Measurements from ENCODE around the gene TARBP1. TPM values are rescaled to one million over a fixed set of nuclear protein-coding genes. Genes with fewer than 3 reads are reported as not detected.

The TARBP1 gene
- total and polyA plus RNA-seq, 2 donors (not counting 1 experiment from before 2014, with no cell fraction given), result 35.4 to 71.5 TPM

DNA sequence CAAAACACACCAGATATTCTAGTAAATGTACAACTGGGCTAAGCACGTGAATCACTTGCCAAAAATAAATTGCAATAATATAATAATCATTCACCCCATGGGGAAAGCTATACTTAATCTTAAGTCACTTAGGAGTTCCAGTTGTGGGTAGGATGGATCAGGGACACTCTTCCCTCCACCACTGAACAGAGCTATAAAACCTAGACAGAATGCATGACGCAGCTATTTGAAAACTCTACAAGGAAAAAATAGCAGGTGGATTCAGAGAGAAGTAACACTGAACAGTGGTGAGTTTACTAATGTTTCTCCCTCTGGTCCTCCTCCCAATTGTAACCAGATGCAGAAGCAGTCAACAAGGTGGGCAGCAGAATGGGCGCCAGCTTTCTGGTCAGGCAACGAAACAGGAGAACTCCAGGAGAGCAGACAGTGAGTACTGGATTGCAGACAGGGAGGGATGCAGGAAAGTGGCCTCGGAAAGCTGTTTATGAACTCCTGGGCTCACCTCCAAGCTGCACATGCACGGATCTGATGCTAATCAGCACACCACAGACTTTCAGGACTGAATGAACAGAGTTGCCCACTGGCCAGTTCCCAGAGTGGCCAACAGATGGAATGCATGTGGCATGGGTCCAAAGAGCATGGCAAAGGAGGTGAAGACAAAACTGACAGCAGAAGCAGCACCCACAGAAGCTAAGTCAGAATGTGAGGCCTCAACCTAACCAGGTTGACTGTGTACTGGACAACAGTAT lies 41.4 kb downstream of the TARBP1 start:
- Mint-ChIP-seq H3K9me3 (ENCODE audit: insufficient read depth) (no peaks in the 10 kb centered on the region), H3K4me3 (no peak overlapping the region), H3K27me3 (no peaks in the 10 kb centered on the region), H3K27ac (no peak overlapping the region), H3K4me1 (peaks cover 8% of the 10 kb centered on the region)
- Histone ChIP-seq H3K27me3 (replicated peaks in 1 of 4; ENCODE audit: control extremely low read depth in 1 of 4, control insufficient read depth in 3 of 4, insufficient read depth in 4 of 4, low read length in 3 of 4) (no peaks in the 10 kb centered on the region), H3K4me3 (ENCODE audit: control extremely low read depth in 1 of 5, extremely low read depth in 1 of 5, insufficient read depth in 1 of 5, low read depth in 2 of 5, low read length in 4 of 5) (no peak overlapping the region), H3K27ac (ENCODE audit: low read length in 2 of 2) (no peak overlapping the region), H3K79me2 (ENCODE audit: control insufficient read depth, insufficient read depth, low read length) (no peaks in the 10 kb centered on the region), H3K36me3 (replicated peaks in 1 of 2; ENCODE audit: control extremely low read depth in 1 of 2, control insufficient read depth in 1 of 2, extremely low read depth in 1 of 2, insufficient read depth in 2 of 2, low read length in 1 of 2) (peaks cover 9 to 20% of the 10 kb centered on the region in 2 experiments), H3K9me3 (ENCODE audit: control extremely low read depth in 1 of 3, control insufficient read depth in 2 of 3, insufficient read depth in 1 of 3, low read length in 2 of 3) (peaks cover 0 to 4% (median 3%) of the 10 kb centered on the region in 3 donors), H3K4me1 (ENCODE audit: control insufficient read depth in 2 of 2, insufficient read depth in 2 of 2, low read length in 2 of 2) (no peaks in the 10 kb centered on the region), H4K20me1 (ENCODE audit: control insufficient read depth, insufficient read depth, low read length, poor library complexity, severe bottlenecking) (no peaks in the 10 kb centered on the region), H3K9ac (ENCODE audit: low read length) (no peak overlapping the region), H3K4me2 (replicated peaks; ENCODE audit: low read depth, low read length, poor library complexity, severe bottlenecking) (no peak overlapping the region), H2AFZ (ENCODE audit: insufficient read depth, low read depth, low read length, poor library complexity, severe bottlenecking) (no peak overlapping the region)
- POLR2A ChIA-PET, result no interaction called here
- DNase-seq (no peak), ATAC-seq (ENCODE audit: low read depth) (no peak)
- intact Hi-C loops (cut with micrococcal nuclease), result no loop called here
- CTCF ChIA-PET, result interaction anchor here (1.0 kb wide), 2 partner anchors 11 to 979 kb away, joined by 3 to 4 read pairs; no protein-coding TSS in a partner anchor
- no peak for TF ChIP-seq EZH2 (IDR thresholded peaks at IDR 0.05; ENCODE audit: borderline replicate concordance, insufficient read depth, low read depth, low read length, poor library complexity, severe bottlenecking)
- TF ChIP-seq, protein P1, sequence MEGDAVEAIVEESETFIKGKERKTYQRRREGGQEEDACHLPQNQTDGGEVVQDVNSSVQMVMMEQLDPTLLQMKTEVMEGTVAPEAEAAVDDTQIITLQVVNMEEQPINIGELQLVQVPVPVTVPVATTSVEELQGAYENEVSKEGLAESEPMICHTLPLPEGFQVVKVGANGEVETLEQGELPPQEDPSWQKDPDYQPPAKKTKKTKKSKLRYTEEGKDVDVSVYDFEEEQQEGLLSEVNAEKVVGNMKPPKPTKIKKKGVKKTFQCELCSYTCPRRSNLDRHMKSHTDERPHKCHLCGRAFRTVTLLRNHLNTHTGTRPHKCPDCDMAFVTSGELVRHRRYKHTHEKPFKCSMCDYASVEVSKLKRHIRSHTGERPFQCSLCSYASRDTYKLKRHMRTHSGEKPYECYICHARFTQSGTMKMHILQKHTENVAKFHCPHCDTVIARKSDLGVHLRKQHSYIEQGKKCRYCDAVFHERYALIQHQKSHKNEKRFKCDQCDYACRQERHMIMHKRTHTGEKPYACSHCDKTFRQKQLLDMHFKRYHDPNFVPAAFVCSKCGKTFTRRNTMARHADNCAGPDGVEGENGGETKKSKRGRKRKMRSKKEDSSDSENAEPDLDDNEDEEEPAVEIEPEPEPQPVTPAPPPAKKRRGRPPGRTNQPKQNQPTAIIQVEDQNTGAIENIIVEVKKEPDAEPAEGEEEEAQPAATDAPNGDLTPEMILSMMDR (IDR thresholded peaks at IDR 0.05), result no peak
- 89% methylated on average over 4 of the region's 6 CpGs for WGBS (ENCODE audit: insufficient coverage)

DNA sequence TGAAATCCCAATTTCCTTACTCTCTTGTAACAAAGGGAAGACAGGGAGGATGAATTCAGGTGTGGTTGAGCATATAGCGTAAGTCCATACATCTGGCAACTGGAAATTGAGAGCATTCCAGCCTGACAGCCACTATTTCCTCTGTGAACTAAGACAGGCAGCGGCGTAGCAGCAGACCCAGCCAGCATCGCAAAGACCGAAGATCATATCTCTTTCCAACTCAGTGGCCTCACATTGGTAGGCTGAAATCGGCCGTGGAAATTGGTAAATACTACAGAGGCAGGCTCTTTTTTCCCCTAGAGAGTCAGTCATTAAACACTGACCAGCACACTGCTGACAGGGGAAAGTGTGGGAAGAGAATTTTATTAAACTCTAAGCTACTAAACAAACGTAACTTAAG lies 43.4 kb downstream of the TARBP1 start:
- no peak overlapping the region for H3K27ac ChIP-seq (ENCODE audit: low read length in 2 of 2)
- no peak for TF ChIP-seq EZH2 (IDR thresholded peaks at IDR 0.05; ENCODE audit: borderline replicate concordance, insufficient read depth, low read depth, low read length, poor library complexity, severe bottlenecking)
- TF ChIP-seq, protein P1 (IDR thresholded peaks at IDR 0.05), result no peak
- H3K4me2 ChIP-seq (replicated peaks; ENCODE audit: low read depth, low read length, poor library complexity, severe bottlenecking), result no peak overlapping the region
- no peak overlapping the region for H2AFZ ChIP-seq (ENCODE audit: insufficient read depth, low read depth, low read length, poor library complexity, severe bottlenecking)
- no peaks in the 10 kb centered on the region for H3K4me1 ChIP-seq (ENCODE audit: control insufficient read depth in 2 of 2, insufficient read depth in 2 of 2, low read length in 2 of 2)
- H3K9me3 ChIP-seq (ENCODE audit: control extremely low read depth in 1 of 3, control insufficient read depth in 2 of 3, insufficient read depth in 1 of 3, low read length in 2 of 3), result peaks cover 0 to 3% (median 0%) of the 10 kb centered on the region in 3 donors
- no peak overlapping the region for H3K4me3 Mint-ChIP-seq
- no peaks in the 10 kb centered on the region for H4K20me1 ChIP-seq (ENCODE audit: control insufficient read depth, insufficient read depth, low read length, poor library complexity, severe bottlenecking)
- H3K27me3 Mint-ChIP-seq, result no peaks in the 10 kb centered on the region
- H3K36me3 ChIP-seq (replicated peaks in 1 of 2; ENCODE audit: control extremely low read depth in 1 of 2, control insufficient read depth in 1 of 2, extremely low read depth in 1 of 2, insufficient read depth in 2 of 2, low read length in 1 of 2), result peaks cover 16 to 19% of the 10 kb centered on the region in 2 experiments
- no peaks in the 10 kb centered on the region for H3K27me3 ChIP-seq (replicated peaks in 1 of 4; ENCODE audit: control extremely low read depth in 1 of 4, control insufficient read depth in 3 of 4, insufficient read depth in 4 of 4, low read length in 3 of 4)
- WGBS (ENCODE audit: insufficient coverage), result 85% methylated on average over 4 of the region's 8 CpGs
- ChIA-PET POLR2A (no interaction called here), CTCF (no interaction called here)
- no peak for DNase-seq
- peaks cover 8% of the 10 kb centered on the region for H3K4me1 Mint-ChIP-seq
- no peak overlapping the region for H3K27ac Mint-ChIP-seq
- H3K9ac ChIP-seq (ENCODE audit: low read length), result no peak overlapping the region
- no peak overlapping the region for H3K4me3 ChIP-seq (ENCODE audit: control extremely low read depth in 1 of 5, extremely low read depth in 1 of 5, insufficient read depth in 1 of 5, low read depth in 2 of 5, low read length in 4 of 5)
- H3K9me3 Mint-ChIP-seq (ENCODE audit: insufficient read depth), result no peaks in the 10 kb centered on the region
- H3K79me2 ChIP-seq (ENCODE audit: control insufficient read depth, insufficient read depth, low read length), result no peaks in the 10 kb centered on the region
- ATAC-seq (ENCODE audit: low read depth), result no peak
- intact Hi-C loops (cut with micrococcal nuclease), result no loop called here
